Ovary (tissue), 3 donors: ENCODE data around the gene RIN3.

Source experiments
- CTCF ChIP-seq, 3 donors: fragments of 450-650 bp in 2 of 3; fragments of 200-600 bp in 1 of 3; IDR thresholded peaks; one replicate each; pipeline versions ENCODE4 v1.5.1 to v1.8.0; 2016 to 2022; ENCODE audit warnings: antibody characterized with exemption in 3 of 3, mild to moderate bottlenecking in 1 of 3
- POLR2A ChIP-seq: fragments of 450-650 bp; IDR thresholded peaks from one replicate; pipeline ENCODE4 v1.6.1; 2017; ENCODE audit warnings: antibody characterized with exemption, mild to moderate bottlenecking, moderate library complexity
- donor health status: DM: no; HTN: no; CAD: no.

- no peak for TF ChIP-seq CTCF (IDR thresholded peaks at IDR 0.05)
- TF ChIP-seq POLR2A, result no peak
Measured at GRCh38 chr14:92482621-92483319, 30.8 kb upstream of the RIN3 start.
